HEK293 (cell line): ENCODE measurements around the gene NEK11.

Experiments used
- MZF1 ChIP-seq: fragments of 450-650 bp; formaldehyde crosslinking; IDR thresholded peaks from 2 replicates; pipeline ENCODE4 v1.5.1; 2017; ENCODE audit warnings: missing biosample characterization, missing genetic modification characterization, borderline replicate concordance
- TCF7L2 ChIP-seq: IDR thresholded peaks from 2 replicates; pipeline ENCODE4 v1.6.1; 2011; ENCODE audit warnings: low read depth, mild to moderate bottlenecking, inconsistent platforms, low read length, moderate library complexity, borderline replicate concordance
- YY1 ChIP-seq: fragments of 450-650 bp; formaldehyde crosslinking; IDR thresholded peaks from 2 replicates; pipeline ENCODE4 v1.5.1; 2018; ENCODE audit warnings: missing biosample characterization, missing genetic modification characterization
- ZNF132 ChIP-seq: fragments of 450-650 bp; formaldehyde crosslinking; IDR thresholded peaks from 2 replicates; pipeline ENCODE4 v1.5.1; 2017; ENCODE audit warnings: missing biosample characterization, missing genetic modification characterization, borderline replicate concordance
- ZNF449 ChIP-seq: fragments of 450-650 bp; formaldehyde crosslinking; IDR thresholded peaks from 2 replicates; pipeline ENCODE4 v1.5.1; 2017; ENCODE audit warnings: missing biosample characterization, mild to moderate bottlenecking, missing genetic modification characterization, moderate library complexity
- ZNF624 ChIP-seq: fragments of 450-650 bp; formaldehyde crosslinking; IDR thresholded peaks from 2 replicates; pipeline ENCODE4 v1.5.1; 2017; ENCODE audit warnings: missing biosample characterization, missing genetic modification characterization
- ZNF830 ChIP-seq: fragments of 450-650 bp; IDR thresholded peaks from 2 replicates; pipeline ENCODE4 v1.5.0; 2018; ENCODE audit warnings: missing biosample characterization, missing genetic modification characterization, low read depth, mild to moderate bottlenecking, moderate library complexity
- TF ChIP-seq, protein P1 (sequence below): fragments of 450-650 bp; formaldehyde crosslinking; IDR thresholded peaks from 2 replicates; pipeline ENCODE4 v1.5.1; 2016; ENCODE audit warnings: missing biosample characterization, missing genetic modification characterization
- TF ChIP-seq, protein P2 (sequence below): fragments of 450-650 bp; formaldehyde crosslinking; IDR thresholded peaks from 2 replicates; pipeline ENCODE4 v1.5.1; 2016; ENCODE audit warnings: missing biosample characterization, missing genetic modification characterization

DNA sequence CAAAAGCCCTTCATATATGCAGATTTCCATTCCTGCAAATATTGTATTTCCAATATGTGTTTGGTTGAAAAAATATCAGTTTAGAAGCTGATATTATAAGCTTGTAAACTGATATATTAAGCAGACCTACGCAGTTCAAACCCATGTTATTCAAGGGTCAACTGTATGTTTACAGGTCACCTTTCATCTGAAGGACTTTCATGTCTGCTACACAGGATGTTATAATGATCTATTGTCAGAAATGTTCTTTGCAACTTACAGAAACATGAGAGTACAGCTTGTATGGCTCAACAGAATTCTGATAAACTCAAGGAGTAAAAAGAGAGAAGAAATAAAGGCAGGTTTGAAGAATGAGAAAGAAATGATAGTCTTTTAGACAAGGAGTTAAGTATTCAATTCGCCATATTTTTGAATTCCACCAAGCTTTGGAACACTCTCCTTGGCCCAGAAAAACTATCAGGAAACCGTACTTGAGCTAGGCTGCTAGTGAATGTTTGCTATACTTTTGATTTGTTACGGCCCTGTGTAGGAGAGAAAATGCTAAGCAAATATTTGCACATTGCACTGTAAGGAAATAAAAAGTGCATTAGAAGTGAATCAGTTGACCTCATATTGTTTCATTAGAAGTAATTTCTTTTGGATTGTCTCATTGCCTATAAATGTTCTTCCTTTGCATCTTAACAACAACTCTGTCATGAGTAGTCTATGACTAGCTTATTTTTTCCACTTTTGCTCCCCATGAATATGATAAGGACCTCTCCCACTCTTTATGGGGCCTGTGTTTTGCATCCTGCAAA, 81.2 kb downstream of the NEK11 start:
- TF ChIP-seq, protein P1, sequence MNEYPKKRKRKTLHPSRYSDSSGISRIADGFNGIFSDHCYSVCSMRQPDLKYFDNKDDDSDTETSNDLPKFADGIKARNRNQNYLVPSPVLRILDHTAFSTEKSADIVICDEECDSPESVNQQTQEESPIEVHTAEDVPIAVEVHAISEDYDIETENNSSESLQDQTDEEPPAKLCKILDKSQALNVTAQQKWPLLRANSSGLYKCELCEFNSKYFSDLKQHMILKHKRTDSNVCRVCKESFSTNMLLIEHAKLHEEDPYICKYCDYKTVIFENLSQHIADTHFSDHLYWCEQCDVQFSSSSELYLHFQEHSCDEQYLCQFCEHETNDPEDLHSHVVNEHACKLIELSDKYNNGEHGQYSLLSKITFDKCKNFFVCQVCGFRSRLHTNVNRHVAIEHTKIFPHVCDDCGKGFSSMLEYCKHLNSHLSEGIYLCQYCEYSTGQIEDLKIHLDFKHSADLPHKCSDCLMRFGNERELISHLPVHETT (tag by site-specific recombination): no peak
- TF ChIP-seq YY1 (tag by site-specific recombination) (no peak), MZF1 (tag by site-specific recombination) (no peak), ZNF624 (tag by site-specific recombination) (no peak), ZNF132 (tag by site-specific recombination) (no peak), ZNF449 (tag by site-specific recombination) (no peak), TCF7L2 (no peak), ZNF830 (no peak)
- TF ChIP-seq, protein P2, sequence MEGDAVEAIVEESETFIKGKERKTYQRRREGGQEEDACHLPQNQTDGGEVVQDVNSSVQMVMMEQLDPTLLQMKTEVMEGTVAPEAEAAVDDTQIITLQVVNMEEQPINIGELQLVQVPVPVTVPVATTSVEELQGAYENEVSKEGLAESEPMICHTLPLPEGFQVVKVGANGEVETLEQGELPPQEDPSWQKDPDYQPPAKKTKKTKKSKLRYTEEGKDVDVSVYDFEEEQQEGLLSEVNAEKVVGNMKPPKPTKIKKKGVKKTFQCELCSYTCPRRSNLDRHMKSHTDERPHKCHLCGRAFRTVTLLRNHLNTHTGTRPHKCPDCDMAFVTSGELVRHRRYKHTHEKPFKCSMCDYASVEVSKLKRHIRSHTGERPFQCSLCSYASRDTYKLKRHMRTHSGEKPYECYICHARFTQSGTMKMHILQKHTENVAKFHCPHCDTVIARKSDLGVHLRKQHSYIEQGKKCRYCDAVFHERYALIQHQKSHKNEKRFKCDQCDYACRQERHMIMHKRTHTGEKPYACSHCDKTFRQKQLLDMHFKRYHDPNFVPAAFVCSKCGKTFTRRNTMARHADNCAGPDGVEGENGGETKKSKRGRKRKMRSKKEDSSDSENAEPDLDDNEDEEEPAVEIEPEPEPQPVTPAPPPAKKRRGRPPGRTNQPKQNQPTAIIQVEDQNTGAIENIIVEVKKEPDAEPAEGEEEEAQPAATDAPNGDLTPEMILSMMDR (tag by site-specific recombination): no peak
